Activated T-cell treated with anti-CD3 and anti-CD28 coated beads for 24 hours (primary cell): ENCODE measurements around the gene PAX5.

Source experiments
- DNase-seq: peaks from one replicate; pipeline ENCODE4 v3.0.0-alpha.2; 2020; ENCODE audit warnings: low read depth

The PAX5 gene

GRCh38 chr9:36933676-36934215 is 100.3 kb downstream of the PAX5 start:
- no peak for DNase-seq

DNA sequence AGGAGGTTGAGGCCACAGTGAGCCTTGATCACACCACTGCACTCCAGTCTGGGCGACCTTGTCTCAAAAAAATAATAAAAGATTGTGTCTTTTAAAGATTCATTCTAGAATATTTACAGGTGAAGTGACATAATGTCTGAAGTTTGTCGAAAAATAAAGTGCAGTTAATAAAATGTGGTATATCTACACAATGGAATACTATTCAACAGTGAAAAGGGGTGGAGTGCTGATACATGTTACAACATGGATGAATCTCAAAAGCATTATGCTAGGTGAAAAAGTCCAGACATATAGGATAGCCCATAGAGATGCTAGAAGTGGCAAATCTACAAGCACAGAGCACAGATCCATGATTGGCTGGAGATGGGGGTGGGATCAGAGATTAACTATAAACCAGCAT is 101.9 kb downstream of the PAX5 start:
- DNase-seq, result no peak

DNA sequence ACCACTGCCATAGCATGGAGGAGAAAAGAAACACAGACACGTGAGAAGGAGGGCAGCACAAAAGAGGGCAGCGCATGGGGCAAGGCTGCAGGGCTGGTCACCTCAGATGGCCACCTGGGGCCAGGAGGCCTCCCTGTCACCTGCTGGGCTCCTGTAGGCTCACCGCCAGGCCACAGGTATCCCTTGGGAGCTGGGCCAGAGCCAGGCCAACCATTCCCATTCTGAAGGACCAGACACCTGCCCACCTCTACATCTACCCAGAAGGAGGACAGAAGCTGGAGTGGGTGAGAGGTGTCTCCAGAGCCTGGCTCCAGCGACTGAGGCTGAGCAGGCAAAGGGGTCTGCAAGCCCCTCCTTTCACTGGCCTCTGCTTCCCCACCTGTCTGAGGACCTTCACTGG is 103.1 kb downstream of the PAX5 start:
- DNase-seq, result no peak

DNA sequence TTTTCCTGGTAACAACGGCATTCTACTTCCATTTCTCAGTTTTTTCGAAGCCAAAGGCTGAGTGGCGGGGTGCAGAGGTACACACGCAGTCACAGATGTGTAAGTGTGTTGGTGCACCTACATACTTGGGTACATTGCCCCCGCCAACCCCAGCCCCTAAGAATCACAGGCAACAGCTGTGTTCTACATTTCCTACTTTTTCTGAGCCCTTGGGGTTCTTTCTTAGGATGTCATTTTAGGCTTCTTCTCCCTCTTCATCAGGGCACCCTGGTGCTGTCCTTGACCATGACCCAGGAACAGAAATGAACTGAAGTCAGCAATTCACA is 104.8 kb downstream of the PAX5 start:
- no peak for DNase-seq

DNA sequence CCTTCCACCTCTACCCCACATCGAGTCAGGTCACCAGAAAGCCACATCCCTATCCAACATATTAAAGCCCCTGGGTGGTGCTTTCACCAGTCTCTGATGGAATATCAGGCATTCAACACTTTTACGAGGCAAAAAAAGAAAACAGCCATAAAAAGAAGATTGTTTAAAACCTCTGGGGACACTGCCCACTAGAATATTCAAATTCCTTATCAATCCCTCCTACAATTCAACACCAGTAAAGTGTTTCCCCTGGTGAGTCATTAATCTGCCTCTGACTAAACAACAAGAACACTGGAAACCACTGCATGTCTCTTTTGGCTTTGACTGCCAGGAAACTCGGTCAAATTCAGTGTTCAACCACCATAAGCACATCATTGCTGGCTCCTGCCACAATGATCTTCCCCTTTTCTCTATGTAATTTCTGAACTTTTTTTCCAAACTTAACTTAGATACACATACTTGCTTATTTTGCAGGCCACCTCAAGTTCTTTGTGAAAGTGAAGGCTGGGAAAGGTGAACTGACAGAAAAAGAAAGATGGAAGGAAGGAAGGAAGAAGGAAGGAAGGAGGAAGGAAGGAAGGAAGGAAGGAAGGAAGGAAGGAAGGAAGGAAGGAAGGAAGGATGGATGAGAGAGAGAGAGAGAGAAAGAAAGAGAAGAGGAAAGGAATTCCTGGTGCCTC is 105.3 kb downstream of the PAX5 start:
- no peak for DNase-seq

- no peak for DNase-seq
Observed at GRCh38 chr9:36928210-36928609, 105.9 kb downstream of the PAX5 start.

DNA sequence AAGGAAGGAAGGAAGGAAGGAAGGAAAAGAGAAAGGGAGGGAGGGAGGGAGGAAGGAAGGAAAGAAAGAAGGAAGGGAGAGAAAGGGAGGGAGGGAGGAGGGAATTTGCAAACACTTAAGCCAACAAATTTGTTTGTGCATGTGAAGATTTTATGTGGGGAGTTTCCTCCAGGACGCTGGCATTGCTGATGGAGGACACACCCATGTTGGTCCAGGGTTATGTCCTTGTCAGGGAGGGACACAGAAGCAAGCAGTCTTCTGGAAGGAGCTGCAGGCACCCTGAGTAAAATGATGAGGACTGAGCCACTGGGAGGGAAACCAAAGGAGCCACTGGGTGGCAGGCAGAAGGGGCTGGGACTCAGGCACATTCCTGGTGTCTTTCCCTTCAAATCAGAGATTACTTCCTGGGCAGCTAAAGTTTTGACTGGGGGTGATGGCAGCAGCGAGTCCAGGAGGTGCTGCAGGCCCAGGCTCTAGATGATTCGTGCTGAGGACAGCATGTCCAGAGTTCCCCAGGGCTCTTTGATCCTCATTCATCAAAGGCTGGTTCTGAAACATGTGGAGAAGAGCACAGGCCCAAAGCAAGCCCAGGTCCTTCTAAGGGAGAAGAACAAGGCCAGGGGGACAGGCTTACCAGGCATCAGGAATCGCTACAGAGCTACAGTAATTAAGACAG is 109.2 kb downstream of the PAX5 start:
- DNase-seq, result no peak

- DNase-seq, result peak; percentile 5
Observed at GRCh38 chr9:36924071-36924470, 110.0 kb downstream of the PAX5 start.

- no peak for DNase-seq
Observed at GRCh38 chr9:36923025-36923625, 110.9 kb downstream of the PAX5 start.

- no peak for DNase-seq
Observed at GRCh38 chr9:36922548-36922947, 111.5 kb downstream of the PAX5 start.

GRCh38 chr9:36914212-36914577 is 119.9 kb downstream of the PAX5 start:
- no peak for DNase-seq

- no peak for DNase-seq
Observed at GRCh38 chr9:36913393-36914211, 120.5 kb downstream of the PAX5 start.

GRCh38 chr9:36912620-36913019 is 121.4 kb downstream of the PAX5 start:
- no peak for DNase-seq

GRCh38 chr9:36911601-36912412 is 122.3 kb downstream of the PAX5 start:
- no peak for DNase-seq

DNA sequence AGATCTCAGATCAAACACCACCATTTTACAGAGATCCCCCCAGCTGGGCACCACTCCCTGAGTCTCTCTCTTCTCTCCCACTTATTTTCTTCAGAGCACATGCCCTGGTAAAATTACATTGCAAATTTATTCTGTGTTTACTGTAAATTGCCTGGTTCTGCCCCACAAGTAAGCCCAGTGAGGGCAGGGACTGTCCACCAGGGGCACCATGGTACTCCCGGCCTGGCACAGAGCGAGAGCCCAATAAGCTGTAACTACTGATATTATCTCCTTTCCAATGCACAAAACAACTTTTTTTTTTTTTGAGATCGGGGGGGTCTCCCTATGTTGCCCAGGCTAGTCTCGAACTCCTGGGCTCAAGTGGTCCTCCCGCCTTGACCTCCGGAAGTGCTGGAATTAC is 123.0 kb downstream of the PAX5 start:
- no peak for DNase-seq

DNA sequence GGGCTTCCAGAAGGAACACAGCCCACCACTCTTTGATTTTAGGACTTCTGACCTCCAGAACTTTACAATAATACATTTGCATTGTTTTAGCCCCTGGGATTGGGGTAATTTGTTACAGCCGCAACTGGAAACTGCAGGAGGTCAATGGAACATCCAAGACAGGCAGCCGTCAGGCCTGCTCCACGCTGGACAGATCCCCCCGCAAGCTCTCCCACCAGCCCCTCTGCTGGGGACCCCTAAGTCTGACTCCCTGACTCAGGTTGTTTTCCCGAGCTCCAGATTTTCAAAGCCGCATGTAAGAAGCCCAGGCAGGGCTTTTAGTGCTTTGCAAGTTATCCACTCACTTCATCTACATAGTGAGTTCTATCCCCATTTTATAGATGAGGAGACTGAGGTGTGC is 127.6 kb downstream of the PAX5 start:
- no peak for DNase-seq

- DNase-seq, result no peak
Observed at GRCh38 chr9:36905101-36906066, 128.7 kb downstream of the PAX5 start.

GRCh38 chr9:36903541-36904435 is 130.3 kb downstream of the PAX5 start:
- peak; percentile 20 for DNase-seq

DNA sequence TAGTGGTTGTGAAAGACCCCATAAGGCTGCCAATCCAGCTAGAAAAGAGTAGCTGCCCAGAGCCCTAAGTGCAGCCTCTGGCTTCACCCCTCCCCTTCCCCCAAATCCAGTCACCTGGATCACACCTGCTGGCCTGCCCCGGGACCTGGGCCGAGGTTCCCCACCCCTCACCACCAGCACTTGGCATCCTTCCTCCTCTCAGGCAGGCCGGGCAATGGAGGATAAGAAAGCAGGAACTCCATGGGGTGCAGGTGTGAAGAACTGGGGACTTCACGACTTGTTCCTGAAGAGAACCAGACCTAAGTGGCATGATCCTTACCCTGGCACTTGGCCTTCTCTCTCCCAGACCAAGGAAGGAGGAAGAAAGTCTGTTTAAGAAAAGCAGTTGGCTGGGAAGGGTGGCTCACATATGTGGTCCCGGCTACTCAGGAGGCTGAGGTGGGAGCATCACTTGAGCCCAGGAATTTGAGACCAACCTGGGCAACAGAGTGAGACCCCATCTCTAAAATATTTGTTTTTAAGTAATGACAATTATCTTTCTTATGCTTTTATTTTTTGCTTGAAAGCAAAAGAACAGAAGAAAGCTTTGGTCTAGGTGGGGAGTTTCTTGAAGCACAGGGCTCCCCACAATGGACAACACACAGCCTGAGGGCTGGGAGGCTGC is 131.1 kb downstream of the PAX5 start:
- DNase-seq, result no peak
